GM12864 (cell line): ENCODE measurements around the gene NUP210L.
"Not testable (repeated sequence)": the region's sequence is repeated elsewhere in the genome, so short reads cannot be mapped to it uniquely, and the experiment has no call there.

Experiments used
- DNase-seq: peaks from one replicate; pipeline ENCODE4 v3.0.0-alpha.2; 2011; ENCODE audit warnings: low read depth
- H3K4me3 ChIP-seq: 2 replicates; pipeline ENCODE4 v1.5.1; 2011; ENCODE audit warnings: mild to moderate bottlenecking, low read depth, low read length, control low read depth
- CTCF ChIP-seq: IDR thresholded peaks from 2 replicates; pipeline ENCODE4 v1.5.1; 2011; ENCODE audit warnings: low read depth, mild to moderate bottlenecking, moderate library complexity, low read length, control low read depth, inconsistent platforms; ENCODE audit errors: missing control alignments

Gene NUP210L

GRCh38 chr1:154095456-154096060 lies 59.3 kb downstream of the NUP210L start:
- TF ChIP-seq CTCF, result no peak
- no peak for DNase-seq
- no peak overlapping the region for H3K4me3 ChIP-seq

GRCh38 chr1:154094411-154094810 lies 60.5 kb downstream of the NUP210L start:
- no peak for DNase-seq
- H3K4me3 ChIP-seq, result no peak overlapping the region
- TF ChIP-seq CTCF, result no peak

DNA sequence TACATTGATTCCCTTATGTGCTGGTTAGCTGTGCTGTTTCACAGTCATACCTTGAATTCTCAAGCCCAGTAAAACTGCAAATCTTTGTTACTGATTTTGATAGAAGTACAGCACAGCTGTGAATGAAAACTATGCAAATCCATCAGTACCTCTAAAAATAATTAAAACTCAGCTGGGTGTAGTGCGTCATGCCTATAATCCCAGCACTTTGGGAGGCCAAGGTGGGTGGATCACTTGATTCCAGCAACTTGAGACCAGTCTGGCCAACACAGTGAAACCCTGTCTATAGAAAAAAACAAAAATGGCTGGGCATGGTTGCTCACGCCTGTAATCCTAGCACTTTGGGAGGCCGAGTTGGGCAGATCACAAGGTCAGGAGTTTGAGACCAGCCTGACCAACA lies 61.2 kb downstream of the NUP210L start:
- no peak for DNase-seq
- TF ChIP-seq CTCF, result no peak
- no peak overlapping the region for H3K4me3 ChIP-seq

GRCh38 chr1:154091706-154092105 lies 63.2 kb downstream of the NUP210L start:
- H3K4me3 ChIP-seq, result no peak overlapping the region
- DNase-seq, result no peak
- no peak for TF ChIP-seq CTCF

DNA sequence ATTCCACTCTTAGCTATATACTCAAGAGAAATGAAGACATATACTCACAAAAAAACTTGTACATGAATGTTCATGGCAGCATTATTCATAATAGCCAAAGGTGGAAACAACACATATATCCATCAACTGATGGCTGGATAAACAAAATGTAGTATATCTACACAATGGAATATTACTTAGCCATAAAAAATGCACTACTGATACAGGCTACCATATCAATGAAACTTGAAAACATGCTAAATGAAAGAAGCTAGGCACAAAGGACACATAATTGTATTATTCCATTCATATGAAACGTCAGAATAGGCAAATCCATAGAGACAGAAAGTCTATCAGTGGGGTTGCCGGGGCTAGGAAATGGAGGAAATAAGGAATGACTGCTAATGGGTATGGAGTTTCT lies 67.3 kb downstream of the NUP210L start:
- TF ChIP-seq CTCF, result no peak
- no peak for DNase-seq
- H3K4me3 ChIP-seq, result no peak overlapping the region

- H3K4me3 ChIP-seq, DNase-seq: not testable (repeated sequence)
Observed at GRCh38 chr1:154083057-154083456, 71.8 kb downstream of the NUP210L start.

- no peak for TF ChIP-seq CTCF
- H3K4me3 ChIP-seq, result no peak overlapping the region
- DNase-seq, result no peak
Observed at GRCh38 chr1:154081386-154082126, 73.3 kb downstream of the NUP210L start.
